HepG2 (cell line): ENCODE data around the gene UBE3D. TPM values are rescaled to one million over a fixed set of nuclear protein-coding genes. Genes with fewer than 3 reads are reported as not detected.
A peak's percentile ranks its signal among the peaks of the same experiment; 100 is the strongest.

Experiments
- EED ChIP-seq: sonication (generic); formaldehyde crosslinking; IDR thresholded peaks from 2 replicates; pipeline ENCODE4 v1.5.0; 2020; ENCODE audit warnings: mild to moderate bottlenecking, missing genetic modification reagents
- FOXJ3 ChIP-seq: sonication (generic); formaldehyde crosslinking; IDR thresholded peaks from 2 replicates; pipeline ENCODE4 v1.4.0; 2020; ENCODE audit warnings: missing genetic modification reagents, mild to moderate bottlenecking, borderline replicate concordance
- GABPB1 ChIP-seq: IDR thresholded peaks from 2 replicates; pipeline ENCODE4 v1.6.1; 2016; ENCODE audit warnings: mild to moderate bottlenecking, missing genetic modification reagents, moderate library complexity, missing compliant biosample characterization
- HNF1A ChIP-seq, 2 experiments: sonication (generic) in 1 of 2; formaldehyde crosslinking in 1 of 2; IDR thresholded peaks; 2 replicates each; pipeline versions ENCODE4 v1.4.0 to v1.6.1; 2016 to 2020; ENCODE audit warnings: borderline replicate concordance in 1 of 2, low read depth in 1 of 2, mild to moderate bottlenecking in 1 of 2, missing genetic modification reagents in 1 of 2
- HNRNPLL ChIP-seq: fragments of 200-400 bp; formaldehyde crosslinking; IDR thresholded peaks from 2 replicates; pipeline ENCODE4 v1.6.1; 2017; ENCODE audit warnings: mild to moderate bottlenecking, low read depth, low read length; ENCODE audit not compliant: poor library complexity, severe bottlenecking
- NFATC3 ChIP-seq: sonication (generic); formaldehyde crosslinking; IDR thresholded peaks from 2 replicates; pipeline ENCODE4 v1.5.1; 2020; ENCODE audit warnings: mild to moderate bottlenecking, missing genetic modification reagents
- RBM22 ChIP-seq: fragments of 200-400 bp; formaldehyde crosslinking; optimal IDR thresholded peaks from 2 replicates; pipeline ENCODE3; 2017; ENCODE audit warnings: mild to moderate bottlenecking, low read length, moderate library complexity
- WIZ ChIP-seq: sonication (generic); formaldehyde crosslinking; IDR thresholded peaks from 2 replicates; pipeline ENCODE4 v1.5.1; 2020; ENCODE audit warnings: mild to moderate bottlenecking, missing genetic modification reagents
- ZBTB33 ChIP-seq: sonication (generic); formaldehyde crosslinking; IDR thresholded peaks from 2 replicates; pipeline ENCODE4 v1.4.0; 2020; ENCODE audit warnings: missing genetic modification reagents
- ZNF276 ChIP-seq: sonication (generic); formaldehyde crosslinking; IDR thresholded peaks from 2 replicates; pipeline ENCODE4 v1.4.0; 2020; ENCODE audit warnings: mild to moderate bottlenecking, low read depth, missing genetic modification reagents
- ZNF441 ChIP-seq: sonication (generic); formaldehyde crosslinking; IDR thresholded peaks from 2 replicates; pipeline ENCODE4 v1.7.0; 2021; ENCODE audit warnings: missing genetic modification reagents, borderline replicate concordance
- ZNF550 ChIP-seq: sonication (generic); formaldehyde crosslinking; IDR thresholded peaks from 2 replicates; pipeline ENCODE4 v1.4.0; 2020; ENCODE audit warnings: mild to moderate bottlenecking, missing genetic modification reagents, borderline replicate concordance
- ZNF776 ChIP-seq: sonication (generic); formaldehyde crosslinking; IDR thresholded peaks from 2 replicates; pipeline ENCODE4 v1.4.0; 2020; ENCODE audit warnings: mild to moderate bottlenecking, missing genetic modification reagents
- ZNF782 ChIP-seq: sonication (generic); formaldehyde crosslinking; IDR thresholded peaks from 2 replicates; pipeline ENCODE4 v1.4.0; 2020; ENCODE audit warnings: missing genetic modification reagents, mild to moderate bottlenecking, borderline replicate concordance
- polyA plus RNA-seq, 8 experiments: library from polyadenylated mRNA; depleted of rRNA in 3 of 8; stranded (reverse) in 7 of 8; unstranded in 1 of 8; fragments of >200 nt; fragmentation: Illumina TruSeq in 4 of 8; extraction: Trizol in 4 of 8; gene quantifications; 2 replicates each; pipeline versions ENCODE4 v1.2.1 to v1.2.3, GENCODE V29; 2011 to 2016; ENCODE audit warnings: low read depth in 4 of 8, missing spikeins in 1 of 8, mixed read lengths in 1 of 8; ENCODE audit not compliant: insufficient read depth in 1 of 8
- total RNA-seq, 5 experiments: library from RNA; depleted of rRNA; stranded (reverse); fragments of >200 nt; fragmentation: Illumina TruSeq; extraction: Trizol; gene quantifications; 2 replicates each; pipeline ENCODE4 v1.2.3, GENCODE V29; 2016; ENCODE audit warnings: low read depth in 1 of 5
- TF ChIP-seq, protein P1 (sequence below): sonication (generic); formaldehyde crosslinking; IDR thresholded peaks from 2 replicates; pipeline ENCODE4 v1.8.1; 2022; ENCODE audit warnings: low read depth, mild to moderate bottlenecking, missing genetic modification reagents
- TF ChIP-seq, protein P2 (sequence below): sonication (generic); formaldehyde crosslinking; IDR thresholded peaks from 2 replicates; pipeline ENCODE4 v1.4.0; 2020; ENCODE audit warnings: missing genetic modification reagents

UBE3D gene
- total and polyA plus RNA-seq, 2 of the 13 experiments (the other 11 are each of a cell fraction or from before 2014, with no cell fraction given), result 5.1 to 11.4 TPM

GRCh38 chr6:83065511-83066192 is at the start of gene UBE3D (continued):
- TF ChIP-seq ZNF276 (CRISPR knock-in tag), result peak; percentile 60; the same call in 1 of the 2 replicates
- TF ChIP-seq EED (CRISPR knock-in tag), result no peak
- peak; percentile 69 for TF ChIP-seq WIZ (CRISPR knock-in tag)
- no peak for TF ChIP-seq ZNF550 (CRISPR knock-in tag)
- peak; percentile 83; the same call in 1 of the 2 replicates for TF ChIP-seq ZNF782
- TF ChIP-seq HNF1A (IDR thresholded peaks at IDR 0.05; ENCODE audit: low read depth), result no peak
- TF ChIP-seq HNF1A (CRISPR knock-in tag; IDR thresholded peaks at IDR 0.05; ENCODE audit: borderline replicate concordance), result peak; percentile 65; the same call in 1 of the 2 replicates
- peak; percentile 69; the same call in 1 of the 2 replicates for TF ChIP-seq ZNF441 (CRISPR knock-in tag)
- 0 out of 2 replicates have a peak, but pooled peaks have one; percentile 77 for TF ChIP-seq NFATC3 (CRISPR knock-in tag)
- TF ChIP-seq, protein P1, sequence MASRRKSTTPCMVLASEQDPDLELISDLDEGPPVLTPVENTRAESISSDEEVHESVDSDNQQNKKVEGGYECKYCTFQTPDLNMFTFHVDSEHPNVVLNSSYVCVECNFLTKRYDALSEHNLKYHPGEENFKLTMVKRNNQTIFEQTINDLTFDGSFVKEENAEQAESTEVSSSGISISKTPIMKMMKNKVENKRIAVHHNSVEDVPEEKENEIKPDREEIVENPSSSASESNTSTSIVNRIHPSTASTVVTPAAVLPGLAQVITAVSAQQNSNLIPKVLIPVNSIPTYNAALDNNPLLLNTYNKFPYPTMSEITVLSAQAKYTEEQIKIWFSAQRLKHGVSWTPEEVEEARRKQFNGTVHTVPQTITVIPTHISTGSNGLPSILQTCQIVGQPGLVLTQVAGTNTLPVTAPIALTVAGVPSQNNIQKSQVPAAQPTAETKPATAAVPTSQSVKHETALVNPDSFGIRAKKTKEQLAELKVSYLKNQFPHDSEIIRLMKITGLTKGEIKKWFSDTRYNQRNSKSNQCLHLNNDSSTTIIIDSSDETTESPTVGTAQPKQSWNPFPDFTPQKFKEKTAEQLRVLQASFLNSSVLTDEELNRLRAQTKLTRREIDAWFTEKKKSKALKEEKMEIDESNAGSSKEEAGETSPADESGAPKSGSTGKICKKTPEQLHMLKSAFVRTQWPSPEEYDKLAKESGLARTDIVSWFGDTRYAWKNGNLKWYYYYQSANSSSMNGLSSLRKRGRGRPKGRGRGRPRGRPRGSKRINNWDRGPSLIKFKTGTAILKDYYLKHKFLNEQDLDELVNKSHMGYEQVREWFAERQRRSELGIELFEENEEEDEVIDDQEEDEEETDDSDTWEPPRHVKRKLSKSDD (CRISPR knock-in tag), result 0 out of 2 replicates have a peak, but pooled peaks have one; percentile 15
- TF ChIP-seq GABPB1 (CRISPR knock-in tag), result peak; percentile 88
- TF ChIP-seq ZBTB33, result peak; percentile 53; the same call in 1 of the 2 replicates
- TF ChIP-seq, protein P2, sequence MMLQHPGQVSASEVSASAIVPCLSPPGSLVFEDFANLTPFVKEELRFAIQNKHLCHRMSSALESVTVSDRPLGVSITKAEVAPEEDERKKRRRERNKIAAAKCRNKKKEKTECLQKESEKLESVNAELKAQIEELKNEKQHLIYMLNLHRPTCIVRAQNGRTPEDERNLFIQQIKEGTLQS (CRISPR knock-in tag), result 0 out of 2 replicates have a peak, but pooled peaks have one; percentile 31
- no peak for TF ChIP-seq FOXJ3 (CRISPR knock-in tag)
- no peak for TF ChIP-seq RBM22
- peak; percentile 73 for TF ChIP-seq HNRNPLL
- peak; percentile 74; the same call in 1 of the 2 replicates for TF ChIP-seq ZNF776
